HG02642 (cell line): ENCODE measurements around the gene PRKACG.
A peak's percentile ranks its signal among the peaks of the same experiment; 100 is the strongest.

Experiments used
- ATAC-seq: cut with Tn5 transposase; IDR thresholded peaks from one replicate; pipeline ENCODE4 v1.9.1; 2021; ENCODE audit warnings: mild to moderate bottlenecking; ENCODE audit not compliant: unreplicated experiment, poor library complexity

Gene PRKACG

GRCh38 chr9:68983522-68984424 is 30.1 kb downstream of the PRKACG start:
- ATAC-seq, result no peak

GRCh38 chr9:68983008-68983411 is 30.9 kb downstream of the PRKACG start:
- peak; percentile 38 for ATAC-seq

- ATAC-seq, result peak; percentile 48
Observed at GRCh38 chr9:68981789-68982188, 32.1 kb downstream of the PRKACG start.

- no peak for ATAC-seq
Observed at GRCh38 chr9:68980341-68980914, 33.5 kb downstream of the PRKACG start.

- peak; percentile 26 for ATAC-seq
Observed at GRCh38 chr9:68979538-68980314, 34.2 kb downstream of the PRKACG start.

GRCh38 chr9:68978501-68978900 is 35.4 kb downstream of the PRKACG start:
- ATAC-seq, result no peak

- no peak for ATAC-seq
Observed at GRCh38 chr9:68978066-68978465, 35.8 kb downstream of the PRKACG start.

GRCh38 chr9:68975365-68976043 is 38.4 kb downstream of the PRKACG start:
- no peak for ATAC-seq

- ATAC-seq, result no peak
Observed at GRCh38 chr9:68974901-68975300, 39.0 kb downstream of the PRKACG start.

GRCh38 chr9:68974431-68974830 is 39.5 kb downstream of the PRKACG start:
- peak; percentile 90 for ATAC-seq

GRCh38 chr9:68973619-68974018 is 40.3 kb downstream of the PRKACG start:
- no peak for ATAC-seq

- no peak for ATAC-seq
Observed at GRCh38 chr9:68970151-68970550, 43.8 kb downstream of the PRKACG start.

GRCh38 chr9:68969538-68969937 is 44.4 kb downstream of the PRKACG start:
- ATAC-seq, result no peak

GRCh38 chr9:68967800-68968199 is 46.1 kb downstream of the PRKACG start:
- no peak for ATAC-seq

- ATAC-seq, result peak; percentile 72
Observed at GRCh38 chr9:68966496-68966944, 47.4 kb downstream of the PRKACG start.

- ATAC-seq, result no peak
Observed at GRCh38 chr9:68964765-68965164, 49.1 kb downstream of the PRKACG start.

GRCh38 chr9:68964102-68964541 is 49.8 kb downstream of the PRKACG start:
- ATAC-seq, result no peak

- no peak for ATAC-seq
Observed at GRCh38 chr9:68963416-68963815, 50.5 kb downstream of the PRKACG start.
